22Rv1 (cell line): ENCODE measurements around the gene API5.

ENCODE experiments used
- CTCF ChIP-seq: fragments of 450-650 bp; IDR thresholded peaks from 2 replicates; pipeline ENCODE4 v1.5.1; 2017; ENCODE audit warnings: mild to moderate bottlenecking
- ZFX ChIP-seq: fragments of 450-650 bp; IDR thresholded peaks from 2 replicates; pipeline ENCODE4 v1.6.1; 2017; ENCODE audit warnings: antibody characterized with exemption, borderline replicate concordance

DNA sequence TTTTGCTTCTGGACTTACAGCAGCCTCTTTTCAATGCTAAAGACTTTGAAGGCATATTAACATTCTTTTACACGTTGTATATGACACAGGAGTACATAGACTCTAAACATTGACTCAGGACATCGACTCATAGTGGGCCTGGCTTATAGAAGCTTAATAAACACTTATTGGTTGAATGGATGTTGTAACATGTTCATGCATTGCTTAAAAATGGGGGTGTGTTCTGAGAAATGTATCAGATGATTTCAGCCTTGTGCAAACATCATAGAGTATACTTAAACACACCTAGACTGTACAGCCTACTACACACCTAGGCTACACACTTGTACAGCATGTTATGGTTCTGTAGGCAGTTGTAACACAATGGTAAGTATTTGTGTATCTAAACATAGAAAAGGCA lies 64.8 kb downstream of the API5 start:
- TF ChIP-seq CTCF, result no peak
- TF ChIP-seq ZFX, result no peak
